H1 (cell line): Measurements from ENCODE around the gene KLHL3. TPM values are rescaled to one million over a fixed set of nuclear protein-coding genes. Genes with fewer than 3 reads are reported as not detected.

ENCODE experiments used
- CTCF ChIA-PET: fragments of 300-600 bp; sonication (Branson Sonifier 250); formaldehyde crosslinking; loops from one replicate; lab custom pipeline; 2021; ENCODE audit not compliant: partially characterized antibody; lab: Charles Lee
- POLR2A ChIA-PET: fragments of 300-600 bp; sonication (Branson Sonifier 250); formaldehyde crosslinking; loops from one replicate; lab custom pipeline; 2021; ENCODE audit warnings: inconsistent platforms; ENCODE audit not compliant: partially characterized antibody; lab: Charles Lee
- DNase-seq, 2 experiments: peaks; one replicate each; pipeline versions ENCODE4 v3.0.0 to v3.0.0-alpha.2; 2010 to 2022; ENCODE audit warnings: low spot score in 2 of 2, low read depth in 1 of 2, mixed read lengths in 1 of 2
- FAIRE-seq: peaks from 2 replicates; lab custom pipeline; 2011; peaks lifted over from hg19 to GRCh38; lab: Jason Lieb, UNC
- H2AFZ ChIP-seq: 2 replicates; pipeline ENCODE4 v1.8.1; 2012; ENCODE audit warnings: low read length, inconsistent platforms
- H2AK5ac ChIP-seq: 2 replicates; pipeline ENCODE4 v1.6.1; 2013; ENCODE audit warnings: low read depth, low read length
- H2BK120ac ChIP-seq: replicated peaks from 2 replicates; pipeline ENCODE3; 2013; ENCODE audit warnings: low read depth, low read length, inconsistent platforms
- H2BK12ac ChIP-seq: 2 replicates; pipeline ENCODE4 v1.6.1; 2013; ENCODE audit warnings: low read depth, low read length
- H2BK15ac ChIP-seq: 2 replicates; pipeline ENCODE4 v1.6.1; 2013; ENCODE audit warnings: low read length
- H2BK20ac ChIP-seq: 2 replicates; pipeline ENCODE4 v1.6.1; 2013; ENCODE audit warnings: low read length
- H2BK5ac ChIP-seq: 2 replicates; pipeline ENCODE4 v1.6.1; 2013; ENCODE audit warnings: low read depth, low read length
- H3K14ac ChIP-seq: 2 replicates; pipeline ENCODE4 v1.6.1; 2013; ENCODE audit warnings: inconsistent platforms; ENCODE audit not compliant: insufficient read length
- H3K18ac ChIP-seq: 2 replicates; pipeline ENCODE4 v1.6.1; 2013; ENCODE audit warnings: low read length; ENCODE audit errors: extremely low read depth
- H3K23ac ChIP-seq: 2 replicates; pipeline ENCODE4 v1.6.1; 2013; ENCODE audit warnings: inconsistent platforms; ENCODE audit not compliant: insufficient read length
- H3K23me2 ChIP-seq: 2 replicates; pipeline ENCODE4 v1.6.1; 2013; ENCODE audit warnings: low read depth, low read length
- H3K27ac ChIP-seq: 2 replicates; pipeline ENCODE4 v1.6.1; 2011; ENCODE audit warnings: low read depth, low read length, inconsistent platforms
- H3K27me3 ChIP-seq, 4 experiments: replicated peaks in 1 of 4; 1 replicate in 1 of 4; 2 replicates in 3 of 4; pipeline versions ENCODE4 v1.6.1 to v1.8.1; 2011 to 2013; ENCODE audit warnings: low read length in 3 of 4, mild to moderate bottlenecking in 3 of 4, inconsistent platforms in 2 of 4, mixed read lengths in 2 of 4, moderate library complexity in 1 of 4; ENCODE audit not compliant: control insufficient read depth in 3 of 4, insufficient read depth in 3 of 4; ENCODE audit errors: extremely low read depth in 1 of 4
- H3K36me3 ChIP-seq, 4 experiments: 2 replicates each; pipeline versions ENCODE4 v1.6.1 to v1.8.1; 2011 to 2013; ENCODE audit warnings: mild to moderate bottlenecking in 4 of 4, low read length in 3 of 4, moderate library complexity in 2 of 4, control low read depth in 1 of 4, inconsistent platforms in 1 of 4; ENCODE audit not compliant: insufficient read depth in 4 of 4, control insufficient read depth in 2 of 4
- H3K4ac ChIP-seq: replicated peaks from 2 replicates; pipeline ENCODE3; 2013; ENCODE audit warnings: low read length, low read depth, mixed read lengths, inconsistent platforms; ENCODE audit not compliant: insufficient read length
- H3K4me1 ChIP-seq, 4 experiments: replicated peaks in 1 of 4; 1 replicate in 1 of 4; 2 replicates in 3 of 4; pipeline versions ENCODE4 v1.6.1 to v1.8.1; 2011 to 2013; ENCODE audit warnings: low read length in 3 of 4, inconsistent platforms in 2 of 4, mixed read lengths in 1 of 4; ENCODE audit not compliant: insufficient read depth in 4 of 4, control insufficient read depth in 3 of 4
- H3K4me2 ChIP-seq, 2 experiments: 2 replicates each; pipeline versions ENCODE4 v1.6.1 to v1.8.1; 2011 to 2013; ENCODE audit warnings: low read depth in 2 of 2, low read length in 2 of 2, control low read depth in 1 of 2, inconsistent platforms in 1 of 2, mild to moderate bottlenecking in 1 of 2; ENCODE audit not compliant: insufficient read depth in 1 of 2
- H3K4me3 ChIP-seq, 4 experiments: fragments of 200-600, 300-600 bp in 1 of 4; sonication (generic), shearing (Covaris generic), sonication (Bioruptor Twin) in 1 of 4; 2 replicates each; pipeline versions ENCODE4 v1.5.1 to v1.8.1; 2011 to 2016; ENCODE audit warnings: low read length in 4 of 4, low read depth in 3 of 4, control low read depth in 2 of 4, inconsistent platforms in 2 of 4, mild to moderate bottlenecking in 2 of 4, mixed read lengths in 1 of 4, moderate library complexity in 1 of 4; ENCODE audit not compliant: insufficient read depth in 2 of 4; ENCODE audit errors: extremely low read depth in 1 of 4
- H3K56ac ChIP-seq: replicated peaks from 2 replicates; pipeline ENCODE3; 2013; ENCODE audit warnings: low read depth, mild to moderate bottlenecking, mixed read lengths, low read length, inconsistent platforms; ENCODE audit not compliant: insufficient read length
- H3K79me1 ChIP-seq: 2 replicates; pipeline ENCODE4 v1.6.1; 2013; ENCODE audit warnings: low read depth, low read length, control low read depth
- H3K79me2 ChIP-seq, 2 experiments: 2 replicates each; pipeline versions ENCODE4 v1.6.1 to v1.8.1; 2012 to 2013; ENCODE audit warnings: low read length in 2 of 2, mild to moderate bottlenecking in 2 of 2, inconsistent platforms in 1 of 2; ENCODE audit not compliant: insufficient read depth in 2 of 2, control insufficient read depth in 1 of 2
- H3K9ac ChIP-seq, 4 experiments: replicated peaks in 1 of 4; 1 replicate in 1 of 4; 2 replicates in 3 of 4; pipeline versions ENCODE4 v1.6.1 to v1.8.1; 2011 to 2013; ENCODE audit warnings: low read depth in 3 of 4, low read length in 3 of 4, control low read depth in 2 of 4, mild to moderate bottlenecking in 2 of 4, moderate library complexity in 2 of 4, inconsistent platforms in 1 of 4; ENCODE audit errors: extremely low read depth in 1 of 4
- H3K9me3 ChIP-seq, 2 experiments: 2 replicates each; pipeline versions ENCODE4 v1.6.1 to v1.8.1; 2012 to 2013; ENCODE audit warnings: mild to moderate bottlenecking in 2 of 2, moderate library complexity in 2 of 2, control low read depth in 1 of 2, inconsistent platforms in 1 of 2, low read depth in 1 of 2, low read length in 1 of 2, mixed read lengths in 1 of 2; ENCODE audit not compliant: insufficient read depth in 2 of 2
- H4K20me1 ChIP-seq, 2 experiments: replicated peaks in 1 of 2; 2 replicates each; pipeline versions ENCODE3 to v1.8.1; 2011 to 2013; ENCODE audit warnings: inconsistent platforms in 2 of 2, low read length in 2 of 2, mild to moderate bottlenecking in 1 of 2; ENCODE audit not compliant: insufficient read depth in 2 of 2, control insufficient read depth in 1 of 2
- H4K5ac ChIP-seq: 2 replicates; pipeline ENCODE4 v1.6.1; 2013; ENCODE audit warnings: low read length, low read depth, mixed read lengths, inconsistent platforms; ENCODE audit not compliant: insufficient read length
- H4K8ac ChIP-seq: 2 replicates; pipeline ENCODE4 v1.8.0; 2013; ENCODE audit warnings: mild to moderate bottlenecking, moderate library complexity, low read length, inconsistent platforms; ENCODE audit not compliant: insufficient read depth; ENCODE audit errors: extremely low read depth
- H4K91ac ChIP-seq: replicated peaks from 2 replicates; pipeline ENCODE3; 2013; ENCODE audit warnings: low read length, mixed read lengths, inconsistent platforms; ENCODE audit not compliant: insufficient read length
- HDAC2 ChIP-seq, 2 experiments: fragments of 300-600 bp in 1 of 2; sonication (generic) in 1 of 2; IDR thresholded peaks; 2 replicates each; pipeline ENCODE4 v1.6.1; 2011 to 2012; ENCODE audit warnings: low read depth in 2 of 2, low read length in 2 of 2, mild to moderate bottlenecking in 2 of 2, moderate library complexity in 2 of 2, borderline replicate concordance in 1 of 2, inconsistent platforms in 1 of 2
- SAP30 ChIP-seq: fragments of 300-600 bp; sonication (generic); IDR thresholded peaks from 2 replicates; pipeline ENCODE4 v1.7.1; 2012; ENCODE audit warnings: low read length, moderate library complexity, mild to moderate bottlenecking, inconsistent platforms; ENCODE audit not compliant: insufficient read depth, insufficient replicate concordance
- WGBS, 2 experiments: shearing (Covaris generic) in 1 of 2; methylation state at CpG; one replicate each; pipeline versions ENCODE4 v1.1.6 to v1.1.7; 2013 to 2015; ENCODE audit warnings: low lambda C conversion rate in 2 of 2, mixed read lengths in 2 of 2, inconsistent platforms in 1 of 2, low coverage in 1 of 2, missing lambda C conversion rate in 1 of 2; ENCODE audit not compliant: insufficient replicate concordance in 2 of 2, insufficient coverage in 1 of 2, insufficient read length in 1 of 2; ENCODE audit errors: extremely low coverage in 1 of 2, missing lambda C conversion rate in 1 of 2; 5-methylcytosine and 5-hydroxymethylcytosine counted together
- polyA plus RNA-seq, 7 experiments: library from polyadenylated mRNA; depleted of rRNA in 3 of 7; stranded (reverse) in 5 of 7; unstranded in 2 of 7; fragments of >200 nt in 5 of 7; fragments of 200-250 nt in 2 of 7; gene quantifications; 1 replicate in 5 of 7; 2 replicates in 1 of 7; 4 replicates in 1 of 7; pipeline versions ENCODE4 v1.2.1 to v1.2.3, GENCODE V29; 2011 to 2013; ENCODE audit warnings: missing spikeins in 2 of 7, mixed read lengths in 2 of 7
- total RNA-seq: library from RNA; stranded (reverse); fragmentation: NEBNext Ultra II Directional; extraction: Animal tissue kit (Norgen Biotek cat#: 25700); gene quantifications from 2 replicates; pipeline ENCODE4 v1.2.1, GENCODE V29; 2021

KLHL3 gene
- total and polyA plus RNA-seq, 2 of the 8 experiments (the other 6 are each of a cell fraction or from before 2014, with no cell fraction given) = 7.4 to 13.7 TPM

- FAIRE-seq (no peak), DNase-seq (no peak)
- Histone ChIP-seq H3K9ac (no peak overlapping the region), H2AK5ac (no peak overlapping the region), H3K4me2 (no peak overlapping the region), H2BK20ac (no peak overlapping the region), H3K14ac (no peak overlapping the region), H3K23ac (no peak overlapping the region), H4K5ac (no peak overlapping the region), H4K8ac (no peak overlapping the region), H3K4ac (no peak overlapping the region), H3K4me1 (no peaks in the 10 kb centered on the region), H3K4me3 (no peak overlapping the region), H2AFZ (no peak overlapping the region), H2BK12ac (no peak overlapping the region), H3K56ac (no peak overlapping the region), H2BK5ac (no peak overlapping the region), H3K79me2 (no peaks in the 10 kb centered on the region), H3K36me3 (no peaks in the 10 kb centered on the region; a peak in 1 of 8 replicates), H3K27me3 (no peaks in the 10 kb centered on the region), H3K18ac (no peak overlapping the region), H3K9me3 (peaks cover 7 to 12% of the 10 kb centered on the region in 2 experiments; a peak in 2 of 4 replicates), H4K20me1 (no peaks in the 10 kb centered on the region), H4K91ac (no peak overlapping the region), H2BK15ac (no peak overlapping the region), H3K79me1 (no peaks in the 10 kb centered on the region), H2BK120ac (no peak overlapping the region), H3K23me2 (no peaks in the 10 kb centered on the region), H3K27ac (no peak overlapping the region)
- ChIA-PET POLR2A (no interaction called here), CTCF (interaction anchor here (1.0 to 1.6 kb wide), 3 partner anchors 18 to 261 kb away, joined by 3 to 6 read pairs (median 4); no protein-coding TSS in a partner anchor)
- TF ChIP-seq HDAC2 (IDR thresholded peaks at IDR 0.05; ENCODE audit: borderline replicate concordance in 1 of 2, low read depth in 2 of 2, low read length in 2 of 2) (no peak), SAP30 (no peak)
- WGBS, 2 experiments = 68% methylated on average over 6 of the region's 6 CpGs; no CpG with 5 or more reads in 1 of the 2 experiments
Measured at GRCh38 chr5:137581776-137582175, 154.1 kb downstream of the KLHL3 start.
